ENCODE results near the gene CPNE7. TPM values are rescaled to one million over a fixed set of nuclear protein-coding genes. Genes with fewer than 3 reads are reported as not detected.

CPNE7 gene
- total and polyA plus RNA-seq, 2 of the 4 experiments (the other 2 are of a cell fraction), result 5.4 to 17.4 TPM

GRCh38 chr16:89643769-89644300 is 68.3 kb downstream of the CPNE7 start:
- Histone ChIP-seq H4K5ac (ENCODE audit: low read depth, low read length) (no peak overlapping the region), H3K36me3 (ENCODE audit: control insufficient read depth, insufficient read depth, low read length) (peaks cover 38% of the 10 kb centered on the region), H3K9me3 (ENCODE audit: control insufficient read depth, insufficient read depth, low read length) (no peaks in the 10 kb centered on the region), H3K9me1 (ENCODE audit: insufficient read depth, low read length) (no peaks in the 10 kb centered on the region), H3K23ac (ENCODE audit: low read depth, low read length) (no peak overlapping the region), H2BK20ac (ENCODE audit: low read depth, low read length) (no peak overlapping the region), H4K8ac (ENCODE audit: low read depth in 2 of 2, low read length in 2 of 2) (no peak overlapping the region), H3K4me3 (ENCODE audit: insufficient read depth, low read depth, low read length) (no peak overlapping the region), H4K20me1 (ENCODE audit: insufficient read depth, low read length) (peaks cover 8% of the 10 kb centered on the region; the same call in 1 of the 2 replicates), H3K79me1 (ENCODE audit: low read depth in 1 of 2, low read length in 2 of 2) (peaks cover 4 to 11% of the 10 kb centered on the region in 2 experiments; a peak in 2 of 4 replicates), H3K4me2 (ENCODE audit: low read depth, low read length) (no peak overlapping the region), H3K4ac (ENCODE audit: low read depth, low read length) (no peak overlapping the region), H3K27me3 (ENCODE audit: control insufficient read depth, insufficient read depth, low read length) (no peaks in the 10 kb centered on the region), H3K18ac (ENCODE audit: low read depth, low read length) (no peak overlapping the region), H3K56ac (ENCODE audit: extremely low read depth, insufficient read depth, low read length) (no peak overlapping the region), H2AK9ac (replicated peaks; ENCODE audit: low read depth, low read length, poor library complexity) (no peak overlapping the region), H3K27ac (ENCODE audit: insufficient read depth, low read length) (no peak overlapping the region), H2AFZ (replicated peaks; ENCODE audit: low read length, poor library complexity) (no peak overlapping the region), H2BK5ac (ENCODE audit: low read depth, low read length, poor library complexity, severe bottlenecking) (no peak overlapping the region), H3K9ac (ENCODE audit: low read depth, low read length) (no peak overlapping the region), H3K4me1 (ENCODE audit: control insufficient read depth, insufficient read depth, low read length) (peaks cover 2% of the 10 kb centered on the region; the same call in 1 of the 2 replicates), H3K14ac (replicated peaks; ENCODE audit: low read depth, low read length) (no peak overlapping the region), H2BK120ac (ENCODE audit: low read depth, low read length) (no peak overlapping the region), H2BK15ac (ENCODE audit: low read depth, low read length) (no peak overlapping the region), H4K91ac (ENCODE audit: insufficient read depth, low read depth, low read length) (no peak overlapping the region), H2AK5ac (ENCODE audit: low read depth, low read length) (no peak overlapping the region)
- 87% methylated on average over 10 of the region's 14 CpGs; no CpG with 5 or more reads in 1 of the 2 experiments for WGBS, 2 experiments (ENCODE audit: extremely low coverage in 2 of 2, insufficient read length in 1 of 2)
- intact Hi-C loops (cut with micrococcal nuclease), result no loop called here
- POLR2A ChIA-PET (ENCODE audit: unreplicated experiment), result no interaction called here
- no peak for ATAC-seq (ENCODE audit: low read depth)
- no peak for TF ChIP-seq CHD1 (IDR thresholded peaks at IDR 0.05; ENCODE audit: low read depth, low read length)
- no peak for TF ChIP-seq RCOR1 (IDR thresholded peaks at IDR 0.05; ENCODE audit: insufficient replicate concordance, low read length)
- TF ChIP-seq MAZ (IDR thresholded peaks at IDR 0.05; ENCODE audit: borderline replicate concordance, low read depth, low read length), result no peak
- TF ChIP-seq USF2 (IDR thresholded peaks at IDR 0.05; ENCODE audit: low read depth, low read length), result no peak
- no peak for TF ChIP-seq RAD21 (IDR thresholded peaks at IDR 0.05; ENCODE audit: low read length)
- no peak for TF ChIP-seq MXI1 (IDR thresholded peaks at IDR 0.05; ENCODE audit: borderline replicate concordance, low read depth, low read length)
- in situ Hi-C loops (cut with MboI; ENCODE audit: low sequenced_read_pairs), result loop anchor here (5.0 kb wide), 1 partner anchor 72 kb away; no protein-coding TSS in a partner anchor
- dilution Hi-C loops (cut with HindIII; ENCODE audit: low sequenced_read_pairs, unreplicated experiment), result no loop called here
- no TSS peak for BruUV-seq (replicated peaks)
- no peak for DNase-seq
- CTCF ChIA-PET, result no interaction called here
